HTR-8/SVneo (cell line): Measurements from ENCODE around the gene BRMS1L.
"Not testable (repeated sequence)": the region's sequence is repeated elsewhere in the genome, so short reads cannot be mapped to it uniquely, and the experiment has no call there.

ENCODE experiments used
- DNase-seq: peaks from one replicate; pipeline ENCODE4 v3.0.0; 2011; ENCODE audit warnings: low spot score, mixed read lengths; ENCODE audit not compliant: insufficient read length
- FAIRE-seq: peaks from 2 replicates; lab custom pipeline; 2011; peaks lifted over from hg19 to GRCh38; lab: Jason Lieb, UNC

The BRMS1L gene, protein sequence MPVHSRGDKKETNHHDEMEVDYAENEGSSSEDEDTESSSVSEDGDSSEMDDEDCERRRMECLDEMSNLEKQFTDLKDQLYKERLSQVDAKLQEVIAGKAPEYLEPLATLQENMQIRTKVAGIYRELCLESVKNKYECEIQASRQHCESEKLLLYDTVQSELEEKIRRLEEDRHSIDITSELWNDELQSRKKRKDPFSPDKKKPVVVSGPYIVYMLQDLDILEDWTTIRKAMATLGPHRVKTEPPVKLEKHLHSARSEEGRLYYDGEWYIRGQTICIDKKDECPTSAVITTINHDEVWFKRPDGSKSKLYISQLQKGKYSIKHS

DNA sequence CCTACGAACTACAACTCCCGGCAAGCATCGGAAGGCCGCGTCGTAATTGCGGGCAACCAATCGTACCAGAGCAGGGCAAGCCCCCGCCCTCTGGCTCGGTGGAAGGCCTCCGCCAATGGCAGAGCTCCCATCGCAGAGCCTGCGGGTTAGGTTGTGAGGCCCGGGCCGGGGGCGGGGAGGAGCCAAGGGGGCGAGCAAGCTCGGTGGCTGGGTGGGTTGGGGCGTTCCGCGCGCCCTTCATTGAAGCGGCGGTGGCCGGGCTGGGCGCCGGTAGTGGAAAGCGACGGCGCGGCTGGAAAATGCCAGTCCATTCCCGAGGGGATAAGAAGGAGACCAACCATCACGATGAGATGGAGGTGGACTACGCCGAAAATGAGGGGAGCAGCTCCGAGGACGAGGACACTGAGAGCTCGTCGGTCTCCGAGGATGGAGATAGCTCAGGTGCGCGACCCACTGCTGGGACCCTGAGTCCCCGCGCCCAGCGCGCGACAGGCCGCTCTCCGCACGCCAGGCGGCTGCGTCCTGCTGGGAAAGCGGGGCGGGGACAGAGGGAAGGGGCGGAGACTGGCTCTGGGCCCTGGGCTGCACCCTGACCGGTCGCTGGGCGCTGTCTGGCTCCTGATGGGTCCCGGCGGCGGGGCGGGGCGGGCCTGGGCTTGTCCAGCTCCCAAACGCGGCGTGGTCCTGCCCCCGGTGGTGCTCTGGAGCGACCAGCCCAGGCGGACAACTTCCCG lies at the start of gene BRMS1L:
TSS of gene BRMS1L (plus strand) at position 121 of the 734 bp plus-strand sequence. CDS start at position 300, 179 bp downstream.
- DNase-seq (peak; percentile 97), FAIRE-seq (peak; percentile 95)

DNA sequence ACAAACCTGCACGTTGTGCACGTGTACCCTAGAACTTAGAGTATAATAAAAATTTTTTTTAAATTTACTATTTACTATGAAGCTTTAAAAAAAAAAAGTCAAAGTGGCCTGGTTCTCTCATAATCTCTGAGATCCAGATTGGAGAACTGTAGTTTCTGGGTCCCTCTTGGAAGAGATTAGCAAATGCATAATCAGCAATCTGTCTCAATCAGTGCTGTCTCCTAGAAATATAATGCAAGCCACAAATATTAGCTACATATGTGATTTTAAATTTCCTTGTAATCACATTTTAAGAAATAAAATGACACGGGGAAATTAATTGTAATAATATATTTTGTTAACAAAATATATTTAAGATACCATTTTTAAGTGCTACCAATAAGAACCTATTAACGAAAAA lies 49.3 kb upstream of the BRMS1L start:
- FAIRE-seq (no peak), DNase-seq (no peak)

DNA sequence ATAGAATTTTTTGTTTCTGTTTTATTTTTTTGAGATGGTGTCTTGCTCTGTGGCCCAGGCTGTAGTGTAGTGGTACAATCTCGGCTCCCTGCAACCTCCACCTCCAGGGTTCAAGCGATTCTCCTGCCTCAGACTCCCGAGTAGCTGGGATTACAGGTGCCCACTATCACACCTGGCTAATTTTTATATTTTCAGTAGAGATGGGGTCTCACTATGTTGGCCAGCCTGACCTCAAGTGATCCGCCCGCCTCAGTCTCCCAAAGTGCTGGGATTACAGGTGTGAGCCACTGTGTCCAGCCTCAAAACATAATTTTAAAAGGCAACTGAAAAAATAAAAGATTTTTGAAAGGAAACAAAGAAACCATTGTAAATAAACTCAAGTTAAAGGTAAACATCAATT lies 48.6 kb upstream of the BRMS1L start:
- not testable (repeated sequence) for FAIRE-seq

DNA sequence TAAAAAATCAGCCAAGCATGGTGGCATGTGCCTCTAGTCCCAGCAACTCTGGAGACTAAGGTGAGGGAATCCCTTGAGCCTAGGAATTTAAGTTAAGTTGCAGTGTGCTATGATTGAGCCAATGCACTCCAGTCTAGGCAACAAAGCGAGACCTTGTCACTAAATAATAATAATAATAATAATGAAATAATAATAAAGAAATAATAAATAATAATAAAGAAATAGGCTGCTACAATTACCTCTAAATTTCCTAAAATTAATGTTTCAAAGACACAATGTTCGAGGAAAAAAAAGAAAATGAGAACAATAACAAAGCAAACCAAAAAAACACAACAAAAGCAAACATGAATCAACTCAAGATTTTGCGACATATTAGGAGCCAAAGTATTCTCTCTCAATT lies 46.8 kb upstream of the BRMS1L start:
- DNase-seq (no peak), FAIRE-seq (no peak)

More for the DNA sequence above, 48.6 kb upstream of the BRMS1L start:
- DNase-seq: not testable (repeated sequence)

DNA sequence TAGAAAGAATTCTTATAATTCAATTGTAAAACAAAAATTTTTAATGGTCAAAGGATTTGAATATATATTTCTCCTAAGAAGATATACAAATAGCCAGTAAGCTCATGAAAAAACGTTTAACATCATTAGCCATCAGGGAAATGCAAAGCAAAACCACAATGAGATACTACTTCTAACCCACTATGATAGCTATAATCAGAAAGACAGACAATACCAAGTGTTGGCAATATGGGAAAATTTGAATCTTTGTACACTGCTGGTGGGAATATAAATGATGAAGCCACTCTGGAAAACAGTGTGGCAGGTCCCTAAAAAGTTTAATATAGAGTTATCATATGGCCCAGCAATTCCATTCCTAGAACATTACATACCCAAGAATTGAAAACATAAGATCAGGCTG lies 42.4 kb upstream of the BRMS1L start:
- DNase-seq: no peak
- no peak for FAIRE-seq

DNA sequence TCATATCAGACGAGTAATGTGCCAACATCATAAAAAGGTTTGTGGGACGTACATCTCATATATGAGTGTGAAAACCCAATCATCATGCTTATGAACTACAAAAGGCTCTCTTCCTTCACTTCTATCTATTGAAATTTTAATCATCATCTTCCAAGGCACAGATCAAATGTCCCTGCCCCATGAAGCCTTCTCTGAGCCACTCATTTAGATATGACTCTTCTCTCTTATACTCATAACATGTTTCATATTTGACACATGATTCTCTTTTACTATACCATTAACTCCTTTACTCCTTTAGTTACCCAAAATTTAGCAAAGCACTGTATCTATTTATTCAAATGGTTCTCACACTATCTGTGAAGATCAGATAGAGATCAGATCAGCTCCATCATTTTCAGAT lies 39.3 kb upstream of the BRMS1L start:
- DNase-seq (no peak), FAIRE-seq (no peak)

DNA sequence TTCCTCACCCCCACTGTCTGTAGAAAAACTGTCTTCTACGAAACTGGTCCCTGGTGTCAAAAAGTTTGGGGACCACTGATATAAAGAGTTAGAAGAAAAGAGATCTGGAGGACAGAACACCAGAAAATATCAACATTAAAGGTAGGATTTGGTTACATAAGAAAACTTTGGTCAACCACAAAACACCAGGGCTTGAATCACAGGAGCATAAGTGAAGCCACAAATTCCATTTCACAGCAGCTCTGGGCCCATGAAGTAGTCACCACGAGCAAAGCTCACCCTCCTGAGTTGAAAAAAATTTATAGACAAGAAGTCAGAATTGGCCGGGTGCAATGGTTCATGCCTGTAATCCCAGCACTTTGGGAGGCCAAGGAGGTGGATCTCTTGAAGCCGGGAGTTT lies 36.5 kb upstream of the BRMS1L start:
- DNase-seq (no peak), FAIRE-seq (no peak)

DNA sequence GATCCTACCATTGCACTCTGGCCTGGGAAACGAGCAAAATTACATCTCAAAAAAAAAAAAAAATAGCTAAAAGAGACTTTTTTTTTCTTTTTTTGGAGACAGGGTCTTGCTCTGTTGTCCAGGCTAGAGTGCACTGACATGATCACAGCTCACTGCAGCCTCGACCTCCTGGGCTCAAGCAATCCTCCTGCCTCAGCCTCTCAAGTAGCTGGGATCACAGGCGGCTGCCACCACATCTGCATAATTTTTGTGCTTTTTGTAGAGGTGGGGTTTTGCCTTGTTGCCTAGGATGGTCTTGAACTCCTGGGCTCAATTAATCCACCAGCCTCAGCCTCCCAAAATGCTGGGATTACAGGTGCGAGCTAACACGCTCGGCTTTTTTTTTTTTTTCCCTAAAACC lies 28.3 kb upstream of the BRMS1L start:
- DNase-seq: no peak
- no peak for FAIRE-seq

DNA sequence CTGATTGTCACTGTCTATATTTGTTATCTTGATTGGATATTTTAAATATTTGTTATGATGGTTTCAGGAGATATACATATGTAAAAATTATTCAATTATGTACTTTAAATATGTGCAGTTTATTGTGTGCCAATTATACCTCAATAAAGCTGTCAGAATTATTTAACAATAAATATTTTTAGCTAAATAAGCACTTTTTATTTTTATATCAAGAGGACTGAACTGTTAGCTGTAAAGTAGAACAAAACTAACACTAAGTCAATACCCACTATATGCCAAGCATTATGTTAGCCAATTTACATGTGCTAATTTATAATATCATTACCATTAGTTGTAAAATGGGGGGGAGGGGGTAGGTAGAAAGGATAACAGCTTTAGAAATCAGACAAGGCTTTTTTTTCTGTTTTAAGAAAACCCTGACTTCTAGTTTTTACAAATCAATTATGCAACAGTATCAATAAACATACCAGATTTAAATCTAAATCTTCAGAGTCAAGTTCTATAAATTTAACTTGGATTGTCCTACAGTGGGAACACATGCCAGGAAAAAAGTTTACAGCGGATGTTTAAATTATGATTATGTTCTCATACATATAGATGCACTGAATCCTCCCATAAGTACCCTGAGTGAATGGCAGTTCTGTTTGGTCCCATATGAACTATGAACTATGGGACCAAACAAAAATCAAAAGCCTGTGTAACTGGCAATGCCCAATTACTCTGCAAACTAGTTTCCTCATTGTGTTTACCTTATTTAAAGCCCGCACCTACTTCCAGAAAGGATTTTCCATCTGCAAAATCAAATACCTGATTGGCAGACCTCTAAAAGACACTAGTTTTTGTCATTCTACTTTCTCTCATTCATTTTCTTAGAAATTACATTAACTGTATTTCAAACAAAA lies 19.9 kb upstream of the BRMS1L start:
- FAIRE-seq (no peak), DNase-seq (no peak)

DNA sequence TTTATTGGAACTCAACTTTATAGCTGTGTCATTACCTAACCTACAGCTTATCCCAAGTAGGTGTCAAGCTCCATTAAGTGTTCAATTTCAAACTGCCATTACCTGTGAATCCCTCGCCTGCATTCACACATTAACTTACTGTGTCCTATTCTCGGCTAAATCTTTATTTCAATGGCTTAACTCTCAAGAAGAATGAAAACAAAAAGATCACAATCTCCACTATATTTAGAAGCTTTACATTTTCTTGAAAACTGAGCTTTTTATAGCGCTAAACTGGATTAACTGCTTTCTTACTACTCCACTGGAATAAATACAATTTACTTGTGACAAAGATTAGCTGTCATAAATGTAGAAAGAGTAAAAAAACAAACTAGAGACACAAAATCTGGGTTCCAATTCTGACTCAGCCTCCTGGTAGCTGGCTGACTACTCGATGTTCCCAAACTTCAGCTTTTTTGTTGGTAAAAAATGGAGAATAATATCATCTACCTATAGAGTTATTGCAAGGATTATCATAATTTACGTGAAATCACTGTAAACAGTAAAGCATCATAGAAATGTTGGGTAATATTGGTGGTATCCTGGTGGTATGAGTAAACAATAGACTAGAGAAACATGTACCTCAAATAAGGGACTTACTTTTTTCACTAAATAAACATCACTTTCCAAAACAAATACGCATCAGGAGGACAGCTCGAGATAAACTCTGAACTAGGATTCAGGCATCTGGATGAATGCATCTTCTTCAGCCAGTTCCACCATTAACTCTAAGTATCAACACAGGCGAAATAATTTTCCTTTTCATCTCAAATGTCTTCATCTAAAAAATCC lies 18.8 kb upstream of the BRMS1L start:
- no peak for DNase-seq
- no peak for FAIRE-seq

DNA sequence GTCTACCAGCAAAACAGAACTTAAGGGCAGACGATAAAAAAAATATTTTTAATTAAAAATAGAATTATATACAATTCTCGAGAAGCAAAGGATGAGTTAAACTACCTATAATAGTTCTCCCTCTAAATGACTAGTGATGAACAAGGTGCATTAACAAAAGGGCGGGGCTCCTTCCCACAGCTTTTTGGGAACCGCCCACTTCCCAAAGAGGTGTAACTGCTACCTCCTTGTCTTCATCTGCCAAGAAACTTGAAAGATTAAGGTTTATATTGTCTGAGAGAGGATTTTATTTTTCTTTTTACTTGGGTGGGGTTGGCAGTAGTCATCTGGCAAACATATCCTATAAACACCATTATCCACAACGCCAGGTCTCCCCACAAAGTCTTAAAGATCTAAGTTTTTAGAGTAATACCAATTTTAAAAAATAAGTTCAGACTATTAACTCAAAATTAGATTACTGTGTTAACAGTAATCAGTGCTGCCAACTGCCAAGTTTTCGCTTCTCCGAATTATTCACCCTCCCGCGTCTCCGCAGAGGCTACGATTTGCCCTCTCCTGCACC lies 18.0 kb upstream of the BRMS1L start:
- FAIRE-seq: no peak
- DNase-seq: no peak

DNA sequence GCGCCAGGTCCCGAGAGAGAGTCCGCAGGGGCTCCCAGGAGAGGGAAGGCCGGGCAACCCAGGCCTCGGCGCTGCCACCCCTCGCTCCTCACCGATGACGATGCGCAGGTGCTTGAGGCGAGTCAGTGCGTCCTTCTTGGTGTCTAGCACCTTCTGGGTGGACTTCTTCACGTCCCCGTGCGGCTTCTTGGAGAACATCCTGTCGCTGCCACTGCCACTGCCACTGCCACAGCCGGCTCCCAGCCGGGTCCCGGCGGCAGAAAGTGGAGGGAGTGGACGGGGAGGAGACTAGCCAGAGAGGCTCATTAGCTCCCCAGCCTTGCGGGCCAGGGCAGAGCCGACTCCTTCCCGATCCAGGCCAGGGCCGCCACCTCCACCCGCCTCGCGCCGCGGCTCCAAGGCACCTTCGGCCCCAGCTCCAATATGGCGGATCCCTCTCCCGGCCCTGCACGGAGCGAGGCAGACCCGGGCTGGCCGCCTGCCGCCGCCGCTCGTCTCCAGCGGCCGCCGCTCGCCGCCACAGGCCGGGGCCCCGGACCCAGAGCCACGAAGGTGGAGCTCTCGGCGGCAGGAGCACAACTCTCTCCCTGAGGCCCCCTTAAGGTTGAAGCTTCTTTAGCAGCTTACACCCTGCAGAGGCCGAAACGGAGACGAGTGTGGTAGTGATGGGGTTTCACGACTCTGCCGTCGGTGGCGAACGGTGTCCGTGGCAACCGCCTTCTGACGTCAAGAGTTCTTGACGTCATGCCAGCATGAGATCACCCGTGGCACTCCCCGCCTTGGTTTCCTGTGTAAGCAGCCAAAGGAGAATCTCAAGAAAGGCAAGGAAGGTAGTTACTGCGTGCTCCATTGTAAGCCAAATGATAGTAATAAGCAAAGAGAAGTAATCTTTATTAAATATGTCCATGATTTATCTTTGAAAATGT lies 17.2 kb upstream of the BRMS1L start, which contains the start of gene RALGAPA1:
TSS of gene RALGAPA1 (minus strand) at position 658 of the 926 bp plus-strand sequence. CDS start at position 198, 460 bp downstream.
- FAIRE-seq: peak; percentile 86

DNA sequence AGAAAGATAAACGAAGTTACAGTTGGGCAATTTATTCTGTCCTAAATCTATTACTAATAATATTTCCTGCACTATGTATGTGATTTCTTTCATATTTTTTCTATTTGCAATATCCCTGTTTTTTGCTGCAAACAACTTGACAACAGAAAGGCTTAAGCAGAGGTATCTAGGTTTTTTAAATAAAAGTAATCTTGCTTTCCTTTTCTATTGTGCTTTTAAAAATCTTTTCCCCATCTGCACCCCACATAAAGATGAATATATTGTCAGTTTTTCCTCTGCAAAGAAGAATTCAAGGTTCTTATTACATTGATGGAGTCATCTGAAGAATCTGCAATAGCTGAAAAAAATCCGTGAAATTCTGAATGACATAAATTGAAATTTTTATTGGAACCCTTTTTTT lies 16.5 kb upstream of the BRMS1L start:
- no peak for DNase-seq
- FAIRE-seq: no peak

More for the DNA sequence above, 17.2 kb upstream of the BRMS1L start, which contains the start of gene RALGAPA1:
- peak; percentile 89 for DNase-seq

DNA sequence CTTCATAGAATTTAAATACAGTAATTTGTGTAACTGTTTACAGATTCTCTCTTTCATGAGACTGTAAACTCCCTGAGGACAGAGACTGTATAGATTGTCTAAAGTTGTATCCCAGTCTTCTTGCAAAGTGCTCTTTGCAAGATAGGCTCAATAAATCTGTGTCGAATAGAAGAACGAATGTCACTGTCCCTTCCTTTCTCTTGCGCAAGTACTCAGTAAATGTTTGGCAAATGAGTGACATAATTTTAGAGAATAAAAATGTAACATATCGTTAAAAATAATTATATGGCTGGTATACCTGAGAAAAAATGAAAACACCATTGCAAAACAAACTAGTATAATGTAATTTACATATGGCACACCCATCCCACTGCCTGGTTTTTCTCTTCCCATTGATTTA lies 15.2 kb upstream of the BRMS1L start:
- FAIRE-seq (no peak), DNase-seq (no peak)

DNA sequence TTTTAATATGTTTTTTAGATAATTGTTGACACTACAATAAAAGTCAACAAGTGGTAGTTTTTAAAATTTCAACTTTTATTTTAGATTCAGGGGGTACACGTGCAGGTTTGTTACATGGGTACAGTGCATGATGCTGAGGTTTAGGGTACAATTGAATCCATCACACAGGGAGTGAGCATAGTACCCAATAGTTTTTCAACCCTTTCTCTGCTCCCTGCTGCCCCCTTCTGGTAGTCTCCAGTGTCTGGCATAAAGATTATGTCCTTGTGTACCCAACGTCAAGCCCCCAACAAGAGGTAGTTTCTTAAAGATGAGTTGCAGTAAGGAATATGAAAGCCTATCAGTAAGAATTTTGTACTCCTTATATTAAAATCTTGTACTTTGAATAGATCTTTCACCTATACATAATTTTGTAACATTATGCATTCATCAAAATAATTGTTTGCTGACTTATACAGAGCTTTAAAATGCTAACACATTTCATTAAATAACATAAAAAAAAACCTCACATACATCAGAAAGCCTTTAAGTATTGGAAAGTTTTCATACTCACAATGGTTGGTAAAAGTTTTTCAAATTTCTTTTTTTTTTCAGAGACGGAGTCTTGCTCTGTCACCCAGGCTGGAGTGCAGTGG lies 11.7 kb upstream of the BRMS1L start:
- no peak for FAIRE-seq

DNA sequence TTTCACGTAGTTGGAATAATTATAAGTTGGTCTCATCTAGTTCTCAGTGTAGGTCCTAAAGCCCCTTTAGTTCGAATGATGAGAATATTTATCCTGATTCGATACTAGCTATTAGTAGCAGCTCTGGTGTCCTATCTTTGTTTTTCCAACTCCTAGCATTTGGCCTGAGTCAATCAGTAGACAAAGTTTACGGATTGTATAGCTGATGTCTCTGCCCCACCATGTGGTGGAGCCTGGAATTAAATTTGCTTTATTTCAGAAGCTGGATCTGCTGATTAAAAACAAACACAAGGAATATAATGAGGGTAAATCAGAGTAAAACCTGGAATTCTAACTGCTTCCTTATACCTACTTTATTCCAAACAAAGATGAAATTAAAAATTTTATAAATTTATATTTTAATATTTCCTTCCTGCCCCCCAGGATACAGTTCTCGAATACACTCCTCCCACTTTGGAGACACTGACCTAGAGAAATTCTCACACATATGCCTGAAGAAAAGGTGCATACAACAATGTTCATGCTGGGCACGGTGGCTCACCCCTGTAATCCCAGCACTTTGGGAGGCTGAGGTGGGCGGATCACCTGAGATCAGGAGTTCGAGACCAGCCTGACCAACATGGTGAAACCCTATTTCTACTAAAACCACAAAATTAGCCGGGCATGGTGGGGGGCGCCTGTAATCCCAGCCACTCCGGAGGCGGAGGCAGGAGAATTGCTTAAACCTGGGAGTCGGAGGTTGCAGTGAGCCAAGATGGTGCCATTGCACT lies 7.6 kb upstream of the BRMS1L start:
- FAIRE-seq (no peak), DNase-seq (peak; percentile 54)

More for the DNA sequence above, 11.7 kb upstream of the BRMS1L start:
- DNase-seq: no peak
